K562 (cell line): ENCODE results near the gene UBE2M. TPM values are rescaled to one million over a fixed set of nuclear protein-coding genes. Genes with fewer than 3 reads are reported as not detected.

ENCODE experiments used
- ETS1 ChIP-seq: conservative IDR thresholded peaks from 2 replicates; pipeline ENCODE4 v1.6.1; 2011; ENCODE audit warnings: low read depth, mild to moderate bottlenecking, low read length; ENCODE audit not compliant: control insufficient read depth
- HMBOX1 ChIP-seq: sonication (generic); IDR thresholded peaks from 2 replicates; pipeline ENCODE4 v1.6.1; 2016
- IRF1 ChIP-seq: sonication (generic); formaldehyde crosslinking; IDR thresholded peaks from 2 replicates; pipeline ENCODE4 v1.8.0; 2022; ENCODE audit warnings: missing genetic modification reagents, mild to moderate bottlenecking, borderline replicate concordance
- KDM1A ChIP-seq, 2 experiments: fragments of 450-650 bp; IDR thresholded peaks; 2 replicates each; pipeline ENCODE4 v1.6.1; 2016; ENCODE audit warnings: mild to moderate bottlenecking in 2 of 2
- KDM2B ChIP-seq: fragments of 250-450 bp; sonication (Bioruptor Pico); IDR thresholded peaks from 2 replicates; pipeline ENCODE4 v1.8.0; 2021; ENCODE audit warnings: mild to moderate bottlenecking, moderate library complexity
- RBM14 ChIP-seq: fragments of 200-400 bp; formaldehyde crosslinking; IDR thresholded peaks from 2 replicates; pipeline ENCODE4 v1.6.1; 2018; ENCODE audit warnings: low read depth, mild to moderate bottlenecking, low read length, moderate library complexity, borderline replicate concordance; ENCODE audit not compliant: insufficient read depth
- SMARCA5 ChIP-seq: fragments of 450-650 bp; IDR thresholded peaks from 2 replicates; pipeline ENCODE4 v1.6.1; 2016
- SOX6 ChIP-seq: fragments of 450-650 bp; IDR thresholded peaks from 2 replicates; pipeline ENCODE4 v1.6.1; 2014; ENCODE audit warnings: mild to moderate bottlenecking
- SRSF3 ChIP-seq: fragments of 200-400 bp; formaldehyde crosslinking; IDR thresholded peaks from 2 replicates; pipeline ENCODE4 v1.6.1; 2016; ENCODE audit warnings: mild to moderate bottlenecking, low read length, moderate library complexity; ENCODE audit not compliant: insufficient read depth
- STAT5A ChIP-seq: IDR thresholded peaks from 2 replicates; pipeline ENCODE4 v1.6.1; 2012; ENCODE audit warnings: low read length, inconsistent platforms, borderline replicate concordance
- TEAD4 ChIP-seq, 2 experiments: sonication (generic) in 1 of 2; formaldehyde crosslinking in 1 of 2; IDR thresholded peaks; 2 replicates each; pipeline versions ENCODE4 v1.6.1 to v1.8.0; 2012 to 2022; ENCODE audit warnings: borderline replicate concordance in 1 of 2, inconsistent platforms in 1 of 2, low read length in 1 of 2, mild to moderate bottlenecking in 1 of 2, missing genetic modification reagents in 1 of 2
- TOE1 ChIP-seq, 2 experiments: fragments of 450-650 bp in 1 of 2; sonication (generic) in 1 of 2; formaldehyde crosslinking in 1 of 2; IDR thresholded peaks; 2 replicates each; pipeline versions ENCODE4 v1.7.1 to v1.8.0; 2016 to 2022; ENCODE audit warnings: borderline replicate concordance in 2 of 2, mild to moderate bottlenecking in 2 of 2, antibody characterized with exemption in 1 of 2, inconsistent platforms in 1 of 2, low read depth in 1 of 2, missing genetic modification reagents in 1 of 2, moderate library complexity in 1 of 2
- UBTF ChIP-seq, 2 experiments: IDR thresholded peaks; 2 replicates each; pipeline ENCODE4 v1.6.1; 2012; ENCODE audit warnings: improper control_type of control experiment in 2 of 2, low read depth in 2 of 2, low read length in 2 of 2, borderline replicate concordance in 1 of 2
- ZMIZ1 ChIP-seq, 2 experiments: fragments of 150-350 bp in 1 of 2; IDR thresholded peaks; 2 replicates each; pipeline ENCODE4 v1.6.1; 2012 to 2016; ENCODE audit warnings: low read depth in 2 of 2, low read length in 2 of 2, mild to moderate bottlenecking in 1 of 2, moderate library complexity in 1 of 2
- polyA plus RNA-seq, 8 experiments: library from polyadenylated mRNA; depleted of rRNA in 4 of 8; stranded (reverse) in 5 of 8; unstranded in 3 of 8; fragments of >200 nt; fragmentation: Nextera tagmentation in 2 of 8; fragmentation: Illumina TruSeq in 1 of 8; extraction: Ambion mirVana in 2 of 8; extraction: Trizol in 1 of 8; gene quantifications; 2 replicates each; pipeline versions ENCODE4 v1.2.1 to v1.2.3, GENCODE V29; 2011 to 2014; ENCODE audit warnings: inconsistent platforms in 1 of 8, missing spikeins in 1 of 8
- total RNA-seq, 7 experiments: library from RNA; depleted of rRNA in 6 of 7; stranded (reverse); fragments of >200 nt in 6 of 7; fragmentation: Illumina TruSeq in 2 of 7; extraction: Trizol in 2 of 7; gene quantifications; 2 replicates each; pipeline versions ENCODE4 v1.2.1 to v1.2.3, GENCODE V29; 2011 to 2021; ENCODE audit warnings: low replicate concordance in 1 of 7

Gene UBE2M
- total and polyA plus RNA-seq, 9 of the 15 experiments (the other 6 are each of a cell fraction or from before 2014, with no cell fraction given) = 0.92 to 163 (median 85.7) TPM

- TF ChIP-seq TOE1 (IDR thresholded peaks at IDR 0.05; ENCODE audit: borderline replicate concordance) (peak; percentile 88), TOE1 (CRISPR knock-in tag; IDR thresholded peaks at IDR 0.05; ENCODE audit: borderline replicate concordance, low read depth) (no peak), SOX6 (no peak; the same call in none of the 2 replicates), SMARCA5 (peak; percentile 35; the same call in 1 of the 2 replicates), UBTF (IDR thresholded peaks at IDR 0.05; ENCODE audit: borderline replicate concordance in 1 of 2, low read depth in 2 of 2, low read length in 2 of 2) (peak; percentile 59 to 86; a peak in 3 of 4 replicates), ETS1 (peak; percentile 68; the same call in 1 of the 2 replicates), TEAD4 (IDR thresholded peaks at IDR 0.05; ENCODE audit: low read length) (peak; percentile 84), TEAD4 (CRISPR knock-in tag; IDR thresholded peaks at IDR 0.05; ENCODE audit: borderline replicate concordance) (peak; percentile 80), KDM1A (IDR thresholded peaks at IDR 0.05) (peak in 1 of 2 experiments; percentile 38; a peak in 1 of 4 replicates), HMBOX1 (no peak), ZMIZ1 (IDR thresholded peaks at IDR 0.05; ENCODE audit: low read depth in 2 of 2, low read length in 2 of 2) (peak in 1 of 2 experiments; percentile 56; a peak in 1 of 4 replicates), KDM2B (CRISPR knock-in tag) (0 out of 2 replicates have a peak, but pooled peaks have one; percentile 19), RBM14 (0 out of 2 replicates have a peak, but pooled peaks have one; percentile 25), STAT5A (peak; percentile 42; the same call in 1 of the 2 replicates), IRF1 (CRISPR knock-in tag) (peak; percentile 88; the same call in 1 of the 2 replicates), SRSF3 (no peak)
Observed at GRCh38 chr19:58519355-58520256, 38.8 kb downstream of the UBE2M start, which contains the start of gene ZBTB45 (continued).
